Naive B cell (primary cell): ENCODE data around the gene MT1B. TPM values are rescaled to one million over a fixed set of nuclear protein-coding genes. Genes with fewer than 3 reads are reported as not detected.
A peak's percentile ranks its signal among the peaks of the same experiment; 100 is the strongest.
"Not testable (repeated sequence)": the region's sequence is repeated elsewhere in the genome, so short reads cannot be mapped to it uniquely, and the experiment has no call there.

Source experiments
- ATAC-seq, 2 donors: fragments of 150-1000 bp; cut with Tn5 transposase; 2 replicates each; pipeline ENCODE4 v1.10.0; 2021; ENCODE audit warnings: low read depth in 2 of 2, mild to moderate bottlenecking in 2 of 2, moderate library complexity in 2 of 2
- DNase-seq: peaks from one replicate; pipeline ENCODE4 v3.0.0; 2022
- H3K27ac Mint-ChIP-seq, 6 donors: one replicate each; pipeline ENCODE4 v1.8.0; 2020 to 2022; ENCODE audit warnings: mild to moderate bottlenecking in 6 of 6, mixed read lengths in 6 of 6, moderate library complexity in 5 of 6, inconsistent platforms in 2 of 6
- H3K27me3 Mint-ChIP-seq, 3 donors: one replicate each; pipeline ENCODE4 v1.8.0; 2021 to 2022; ENCODE audit warnings: mixed read lengths in 3 of 3, mild to moderate bottlenecking in 1 of 3
- H3K36me3 Mint-ChIP-seq, 2 donors: one replicate each; pipeline ENCODE4 v1.8.0; 2020 to 2022; ENCODE audit warnings: mixed read lengths in 2 of 2, inconsistent platforms in 1 of 2, mild to moderate bottlenecking in 1 of 2
- H3K4me1 Mint-ChIP-seq, 3 donors: one replicate each; pipeline ENCODE4 v1.8.0; 2020 to 2022; ENCODE audit warnings: mixed read lengths in 3 of 3, inconsistent platforms in 1 of 3, mild to moderate bottlenecking in 1 of 3, moderate library complexity in 1 of 3
- H3K4me3 Mint-ChIP-seq, 8 donors: one replicate each; pipeline ENCODE4 v1.8.0; 2020 to 2022; ENCODE audit warnings: mild to moderate bottlenecking in 8 of 8, mixed read lengths in 8 of 8, moderate library complexity in 8 of 8, inconsistent platforms in 2 of 8
- H3K9me3 Mint-ChIP-seq, 7 donors: one replicate each; pipeline ENCODE4 v1.8.0; 2020 to 2022; ENCODE audit warnings: mixed read lengths in 7 of 7, mild to moderate bottlenecking in 5 of 7, inconsistent platforms in 2 of 7, moderate library complexity in 1 of 7
- polyA plus RNA-seq, 6 donors: library from polyadenylated mRNA; unstranded; fragments of 300-500 nt; fragmentation: Illumina TruSeq; gene quantifications; one replicate each; pipeline ENCODE4 v1.2.3, GENCODE V29; 2021; ENCODE audit warnings: low read depth in 6 of 6

The MT1B gene
- polyA plus RNA-seq, 6 donors from 2014 or later = not detected

DNA sequence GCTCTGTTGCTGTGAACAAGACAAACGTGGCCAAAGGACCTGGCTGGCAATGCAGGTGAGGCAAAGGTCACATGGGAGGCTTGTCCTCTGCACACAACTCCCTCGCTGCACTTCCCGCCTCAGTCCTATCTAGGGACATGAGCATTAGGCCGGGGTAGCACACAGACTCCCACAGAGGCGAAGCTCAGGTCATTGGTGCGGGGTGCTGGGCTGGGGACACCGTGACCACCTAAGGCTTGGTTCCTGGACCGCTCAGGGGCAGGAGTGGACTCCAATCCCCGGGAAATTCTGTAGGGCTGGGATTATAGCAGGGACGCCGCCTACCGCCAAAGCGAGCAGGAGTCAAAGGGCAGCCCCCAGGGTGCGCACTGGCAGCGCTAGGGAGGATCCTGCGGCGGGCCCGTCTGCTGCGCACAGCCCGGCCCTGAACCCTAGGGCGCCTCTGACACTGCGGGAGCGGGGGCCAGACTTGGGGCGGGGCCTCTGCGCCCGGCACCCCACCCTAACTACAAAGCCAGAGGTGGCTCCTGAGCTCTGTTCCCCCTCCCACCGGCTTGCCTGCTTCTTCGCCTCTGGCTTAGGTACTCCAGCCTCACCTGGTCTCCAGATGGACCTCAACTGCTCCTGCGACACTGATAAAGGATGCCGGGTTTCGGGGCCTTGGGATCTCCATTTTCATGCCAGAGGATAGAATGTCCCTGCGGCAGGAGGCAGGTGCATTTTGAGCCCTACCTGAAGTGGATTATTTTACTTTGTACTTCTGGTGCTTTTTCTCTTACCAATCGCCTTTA is 3.9 kb upstream of the MT1B start:
- Mint-ChIP-seq H3K36me3 (no peaks in the 10 kb centered on the region), H3K27ac (no peak overlapping the region), H3K9me3 (no peaks in the 10 kb centered on the region), H3K4me3 (no peak overlapping the region), H3K27me3 (peaks cover 64 to 89% (median 86%) of the 10 kb centered on the region in 3 donors), H3K4me1 (peaks cover 8 to 18% (median 13%) of the 10 kb centered on the region in 3 donors)
- ATAC-seq (no peak), DNase-seq (no peak)

DNA sequence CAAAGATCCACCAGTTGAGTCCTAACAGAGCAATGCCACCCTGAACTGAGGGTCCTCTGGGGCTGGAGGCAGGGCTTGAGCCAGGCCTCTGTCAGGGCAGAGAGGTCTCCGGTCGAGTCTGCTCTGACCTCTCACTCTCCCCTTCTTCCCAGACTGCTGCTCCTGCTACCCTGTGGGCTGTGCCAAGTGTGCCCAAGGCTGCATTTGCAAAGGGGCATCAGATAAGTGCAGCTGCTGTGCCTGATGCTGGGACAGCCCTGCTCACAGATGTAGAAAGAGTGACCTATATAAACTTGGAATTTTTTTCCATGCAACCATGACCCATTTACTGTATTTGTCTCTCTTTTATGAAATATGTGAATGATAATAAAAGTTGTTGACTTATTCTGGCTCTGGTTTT is 2.4 kb upstream of the MT1B start:
- Mint-ChIP-seq H3K4me1 (peaks cover 6 to 14% (median 9%) of the 10 kb centered on the region in 3 donors), H3K4me3 (no peak overlapping the region), H3K36me3 (no peaks in the 10 kb centered on the region), H3K27ac (peak overlapping the region in 1 of 6 donors; percentile 41), H3K27me3 (peaks cover 60 to 81% (median 74%) of the 10 kb centered on the region in 3 donors), H3K9me3 (no peaks in the 10 kb centered on the region)
- ATAC-seq = no peak
- no peak for DNase-seq

DNA sequence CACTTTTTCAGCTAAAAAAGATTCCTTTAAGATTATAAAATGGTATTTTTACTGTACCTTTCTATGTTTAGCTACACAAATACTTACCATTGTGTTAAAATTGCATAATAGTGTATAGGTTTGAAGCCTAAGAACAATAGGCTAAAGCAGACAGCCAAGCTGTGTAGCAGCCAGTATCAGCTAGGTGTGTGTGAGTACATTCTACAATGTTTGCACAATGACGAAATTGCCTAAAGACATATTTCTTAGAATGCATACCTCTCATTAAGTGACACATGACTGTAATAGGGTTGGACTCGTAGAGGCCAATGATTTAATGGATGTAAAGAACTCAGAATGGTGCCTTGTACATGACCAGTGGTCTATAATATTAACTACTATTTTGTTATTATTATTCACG is 1.9 kb upstream of the MT1B start:
- H3K4me1 Mint-ChIP-seq = peaks cover 5 to 14% (median 6%) of the 10 kb centered on the region in 3 donors
- H3K4me3 Mint-ChIP-seq = no peak overlapping the region
- H3K36me3 Mint-ChIP-seq = no peaks in the 10 kb centered on the region
- H3K27ac Mint-ChIP-seq = no peak overlapping the region
- no peaks in the 10 kb centered on the region for H3K9me3 Mint-ChIP-seq
- ATAC-seq (no peak), DNase-seq (no peak)
- H3K27me3 Mint-ChIP-seq = peaks cover 54 to 77% (median 69%) of the 10 kb centered on the region in 3 donors

DNA sequence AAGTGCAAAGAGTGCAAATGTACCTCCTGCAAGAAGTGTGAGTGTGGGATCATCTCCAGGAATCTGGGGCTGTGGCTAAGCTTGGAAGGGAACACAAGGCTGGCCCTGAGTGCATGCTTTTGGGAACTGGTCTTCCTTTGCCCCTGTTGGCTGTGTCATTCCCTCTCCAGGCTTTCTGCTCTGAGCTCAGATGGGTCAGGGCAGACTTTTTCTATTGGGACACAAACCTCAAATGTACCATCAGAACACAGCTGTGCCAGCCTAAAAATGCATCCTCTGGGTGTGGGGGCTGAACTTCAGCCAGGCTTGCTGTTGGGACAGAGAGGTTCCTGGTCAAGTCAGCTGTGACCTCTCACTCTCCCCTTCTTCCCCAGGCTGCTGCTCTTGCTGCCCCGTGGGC is 914 bp downstream of the MT1B start:
- peaks cover 9 to 18% (median 10%) of the 10 kb centered on the region in 3 donors for H3K4me1 Mint-ChIP-seq
- DNase-seq = no peak
- no peak overlapping the region for H3K4me3 Mint-ChIP-seq
- H3K9me3 Mint-ChIP-seq = no peaks in the 10 kb centered on the region
- no peak for ATAC-seq
- peaks cover 29 to 50% (median 41%) of the 10 kb centered on the region in 3 donors for H3K27me3 Mint-ChIP-seq
- peak overlapping the region in 1 of 6 donors; percentile 16 for H3K27ac Mint-ChIP-seq
- no peaks in the 10 kb centered on the region for H3K36me3 Mint-ChIP-seq

DNA sequence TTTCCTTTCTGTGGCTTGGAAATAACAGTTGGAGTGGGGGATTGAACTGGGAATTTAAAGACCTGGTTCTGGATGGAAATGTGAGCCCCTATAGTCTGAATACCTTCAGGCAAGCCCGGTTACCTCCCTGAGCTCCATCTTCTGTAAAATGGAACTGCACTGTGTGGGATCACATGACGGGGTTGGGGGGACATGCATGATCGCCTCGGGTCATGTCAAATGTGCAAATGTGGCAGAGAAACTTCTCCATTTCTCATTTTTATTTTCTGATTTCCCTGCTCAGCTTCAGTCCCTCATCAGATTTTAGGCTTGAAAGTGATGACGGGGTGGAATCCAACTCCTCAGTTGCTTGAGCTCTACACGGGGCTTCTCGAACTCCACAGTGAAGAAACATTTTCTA is 1.5 kb downstream of the MT1B start:
- Mint-ChIP-seq H3K27ac (peak overlapping the region in 2 of 6 donors; percentile 16 to 73), H3K36me3 (no peaks in the 10 kb centered on the region), H3K9me3 (no peaks in the 10 kb centered on the region), H3K27me3 (peaks cover 27 to 44% (median 35%) of the 10 kb centered on the region in 3 donors), H3K4me3 (peak overlapping the region in 2 of 8 donors; percentile 11 to 20), H3K4me1 (peaks cover 14 to 22% (median 16%) of the 10 kb centered on the region in 3 donors)
- DNase-seq (peak; percentile 15), ATAC-seq (peak; percentile 41 to 43)

DNA sequence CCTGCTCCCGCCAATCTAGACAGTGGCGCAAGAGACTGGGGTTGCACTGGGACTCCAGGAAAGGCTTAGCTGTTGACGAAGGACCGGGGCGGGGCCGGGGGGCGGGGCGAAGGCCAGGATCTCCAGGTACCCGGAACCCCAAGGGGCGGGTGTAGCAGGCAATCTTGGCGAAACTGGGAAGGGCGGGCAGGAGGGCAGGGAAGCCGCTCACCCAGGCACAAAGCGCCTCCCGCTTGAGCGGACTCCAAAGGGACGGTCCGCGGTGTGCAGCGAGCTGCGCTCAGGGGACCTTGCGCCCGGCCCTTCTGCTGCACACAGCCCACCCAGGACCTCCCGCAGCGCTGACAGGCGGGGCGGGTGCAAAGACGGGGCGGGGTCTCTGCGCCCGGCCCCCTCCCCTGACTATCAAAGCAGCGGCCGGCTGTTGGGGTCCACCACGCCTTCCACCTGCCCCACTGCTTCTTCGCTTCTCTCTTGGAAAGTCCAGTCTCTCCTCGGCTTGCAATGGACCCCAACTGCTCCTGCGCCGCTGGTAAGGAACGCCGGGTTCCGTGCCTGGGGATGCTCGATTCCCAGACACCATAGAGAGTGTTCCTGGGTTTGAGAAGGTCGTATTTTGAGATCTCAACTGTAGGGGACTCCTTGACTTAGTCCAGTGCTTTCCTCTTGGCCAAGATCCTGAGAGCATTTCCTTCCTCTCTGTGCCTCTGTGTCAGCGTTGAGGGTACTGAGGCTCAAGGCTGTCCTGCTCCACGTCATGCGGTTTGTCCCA is 6.1 kb downstream of the MT1B start, which contains the start of gene MT1F:
Gene MT1F, plus strand, starts transcription at position 405 of the 772 bp plus-strand sequence. Its CDS starts 100 bp downstream, at position 505.
- H3K9me3 Mint-ChIP-seq = no peaks in the 10 kb centered on the region
- peak within 1 kb of the TSS; percentile 90 to 97 (median 96) for H3K4me3 Mint-ChIP-seq
- peaks cover 16 to 49% (median 29%) of the 10 kb centered on the region in 3 donors for H3K27me3 Mint-ChIP-seq
- no peaks in the 10 kb centered on the region for H3K36me3 Mint-ChIP-seq
- peak within 1 kb of the TSS in 4 of 6 donors; percentile 69 to 81 (median 78) for H3K27ac Mint-ChIP-seq
- peak; percentile 66 to 72 for ATAC-seq
- H3K4me1 Mint-ChIP-seq = peaks cover 22 to 35% (median 24%) of the 10 kb centered on the region in 3 donors
- DNase-seq = peak; percentile 27

DNA sequence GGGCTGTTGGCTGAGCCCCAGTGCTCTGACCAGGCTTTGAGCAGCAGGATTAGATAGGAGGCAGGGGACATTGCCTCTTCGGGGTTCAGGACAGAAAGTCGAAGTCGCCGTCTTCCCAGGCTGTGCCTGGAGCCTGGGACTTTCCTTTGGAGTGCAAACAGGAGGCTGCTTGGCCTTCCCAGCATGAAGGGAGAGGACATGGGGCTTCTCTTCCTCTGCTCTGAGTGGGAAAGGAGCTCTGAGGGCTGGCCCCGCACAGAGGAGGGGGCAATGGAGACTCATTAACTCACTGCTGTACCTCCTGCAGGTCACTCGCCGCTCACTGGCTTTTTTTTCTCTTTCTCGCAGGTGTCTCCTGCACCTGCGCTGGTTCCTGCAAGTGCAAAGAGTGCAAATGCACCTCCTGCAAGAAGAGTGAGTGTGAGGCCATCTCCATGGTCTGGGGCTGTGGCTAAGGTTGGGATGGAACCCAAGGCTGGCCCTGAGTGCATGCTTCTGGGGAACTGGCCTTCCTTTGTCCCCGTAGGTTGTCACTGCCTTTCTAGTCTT is 6.7 kb downstream of the MT1B start:
- Mint-ChIP-seq H3K4me3 (peak overlapping the region; percentile 90 to 97 (median 96)), H3K4me1 (peaks cover 23 to 31% (median 26%) of the 10 kb centered on the region in 3 donors), H3K27ac (peak overlapping the region in 2 of 6 donors; percentile 16 to 81), H3K36me3 (peaks cover 0 to 5% of the 10 kb centered on the region in 2 donors), H3K9me3 (no peaks in the 10 kb centered on the region), H3K27me3 (peaks cover 14 to 49% (median 36%) of the 10 kb centered on the region in 3 donors)
- ATAC-seq = no peak
- DNase-seq = no peak

DNA sequence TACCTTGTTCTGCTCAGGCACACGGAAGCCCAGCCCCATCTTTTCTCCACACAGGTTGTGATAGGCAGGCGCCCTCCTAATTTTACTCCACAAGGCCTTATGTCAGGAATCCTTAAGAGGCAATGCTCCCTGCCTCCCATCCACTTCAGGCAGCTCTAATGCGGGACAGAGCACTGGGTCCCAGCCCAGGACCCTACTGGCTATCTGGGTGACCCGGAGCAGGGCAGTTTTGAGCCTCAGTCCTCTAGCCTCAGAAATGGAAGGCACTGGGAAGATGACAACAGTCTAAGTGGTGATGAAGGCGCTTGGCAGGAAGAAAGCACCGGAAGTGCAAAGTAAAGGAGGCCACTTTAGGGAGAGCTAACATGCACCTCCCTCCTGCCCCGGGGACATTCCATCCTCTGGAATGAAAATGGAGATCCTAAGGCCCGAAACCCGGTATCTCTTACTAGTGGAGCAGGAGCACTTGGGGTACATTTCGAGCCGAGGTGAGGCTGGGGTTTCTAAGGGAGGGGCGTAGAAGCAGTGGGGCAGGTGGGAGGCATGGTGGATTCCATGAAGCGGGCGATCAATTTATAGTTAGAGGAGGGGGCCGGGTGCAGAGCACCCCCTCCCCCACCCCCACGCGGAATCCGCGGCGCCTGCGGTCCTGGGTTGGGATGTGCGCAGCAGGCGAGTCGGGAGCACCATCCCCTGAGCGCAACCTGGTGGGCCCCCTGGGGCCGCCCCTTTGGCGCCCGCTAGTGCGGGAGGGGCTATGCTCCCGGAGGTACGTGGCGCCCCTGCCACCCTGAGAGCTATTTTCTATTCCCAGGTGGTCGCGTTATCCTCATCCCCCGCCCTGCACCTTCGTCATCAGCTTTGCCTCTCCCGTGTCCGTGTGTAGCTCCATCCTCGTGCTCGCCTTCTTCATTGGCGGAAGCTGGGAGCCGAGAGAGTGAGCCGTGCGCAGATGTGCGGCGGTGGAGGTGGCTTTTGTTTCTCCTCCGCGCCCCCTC is 11.0 kb downstream of the MT1B start:
- H3K9me3 Mint-ChIP-seq = no peaks in the 10 kb centered on the region
- peaks cover 53 to 83% (median 78%) of the 10 kb centered on the region in 3 donors for H3K27me3 Mint-ChIP-seq
- H3K4me3 Mint-ChIP-seq = peak overlapping the region in 7 of 8 donors; percentile 7 to 66 (median 58)
- peaks cover 0 to 8% of the 10 kb centered on the region in 2 donors for H3K36me3 Mint-ChIP-seq
- peaks cover 20 to 22% (median 20%) of the 10 kb centered on the region in 3 donors for H3K4me1 Mint-ChIP-seq
- ATAC-seq = no peak
- no peak for DNase-seq
- peak overlapping the region in 1 of 6 donors; percentile 52 for H3K27ac Mint-ChIP-seq

DNA sequence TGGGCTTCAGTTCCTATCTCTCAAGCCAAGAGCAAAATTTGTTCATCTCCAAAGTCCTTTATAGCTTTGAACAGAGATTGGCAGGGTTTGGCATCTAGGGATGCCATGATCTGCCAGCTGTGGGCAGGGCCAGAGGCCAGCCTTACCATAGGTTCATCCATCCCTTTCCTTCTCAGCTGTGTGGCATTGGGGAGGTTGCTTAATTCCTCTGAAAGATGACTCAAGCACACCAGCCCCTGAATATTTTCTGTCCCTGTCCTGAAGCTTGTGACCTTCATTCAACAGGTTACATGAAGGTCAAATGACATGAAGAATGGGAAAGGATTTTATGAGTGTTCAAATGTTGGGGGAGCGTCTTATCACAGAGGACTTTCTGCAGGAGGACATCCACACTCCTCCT is 12.8 kb downstream of the MT1B start:
- Mint-ChIP-seq H3K27me3 (peaks cover 68 to 97% (median 96%) of the 10 kb centered on the region in 3 donors), H3K4me3 (no peak overlapping the region), H3K36me3 (peaks cover 0 to 8% of the 10 kb centered on the region in 2 donors)

DNA sequence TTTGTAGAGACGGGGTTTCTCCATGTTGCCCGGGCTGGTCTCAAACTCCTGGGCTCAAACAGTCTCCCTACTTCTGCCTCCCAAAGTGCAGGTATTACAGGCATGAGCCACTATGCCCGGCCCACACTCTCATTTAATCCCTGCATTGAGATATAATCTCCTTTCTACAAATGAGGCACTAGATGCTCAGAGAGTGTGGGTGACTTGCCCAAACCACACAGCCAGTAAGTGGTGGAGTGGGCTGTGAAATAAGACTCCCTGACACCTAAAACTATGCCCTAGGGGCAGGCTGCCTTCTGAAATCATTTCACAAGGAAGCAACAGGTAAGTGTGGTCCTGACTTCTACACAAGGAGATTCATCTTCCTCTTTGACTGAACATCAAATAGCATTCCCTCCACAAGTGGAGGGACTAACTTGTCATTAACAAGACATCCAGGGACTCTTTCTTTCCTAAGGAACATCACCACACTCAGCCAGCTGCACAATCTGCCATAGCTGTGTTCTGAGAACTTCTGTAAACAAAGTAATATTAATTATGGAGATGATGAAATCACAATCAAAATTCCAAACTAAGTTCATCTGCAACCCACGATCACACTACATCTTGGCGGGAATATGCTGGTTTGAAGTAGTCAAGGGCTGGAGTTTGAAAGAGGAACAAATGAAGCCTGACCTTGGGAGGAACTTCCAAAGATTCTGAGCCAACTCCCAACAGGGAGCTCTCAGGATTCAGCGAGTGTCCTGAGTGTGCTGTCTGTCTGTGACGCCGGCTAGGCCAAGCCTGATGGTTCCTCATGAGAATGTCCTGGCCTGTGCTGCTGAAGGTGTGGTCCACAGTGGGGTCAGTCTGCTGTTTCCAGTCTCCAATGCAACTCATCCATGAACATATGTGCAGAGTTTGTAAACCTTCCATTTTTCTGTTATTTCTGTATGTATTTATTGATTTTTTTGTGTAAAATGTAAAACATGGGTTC is 13.9 kb downstream of the MT1B start:
- DNase-seq, H3K27ac Mint-ChIP-seq, H3K36me3 Mint-ChIP-seq, H3K9me3 Mint-ChIP-seq, ATAC-seq, H3K4me3 Mint-ChIP-seq: not testable (repeated sequence)
- peaks cover 66 to 99% (median 94%) of the 10 kb centered on the region in 3 donors for H3K27me3 Mint-ChIP-seq
- H3K4me1 Mint-ChIP-seq = peaks cover 16 to 26% (median 21%) of the 10 kb centered on the region in 3 donors

More for the DNA sequence above, 12.8 kb downstream of the MT1B start:
- DNase-seq (no peak), ATAC-seq (no peak)
- no peak overlapping the region for H3K27ac Mint-ChIP-seq
- peaks cover 13 to 21% (median 18%) of the 10 kb centered on the region in 3 donors for H3K4me1 Mint-ChIP-seq
- H3K9me3 Mint-ChIP-seq = no peaks in the 10 kb centered on the region
